Measurements from ENCODE around the gene POLR3B.
"Not testable (repeated sequence)": the region's sequence is repeated elsewhere in the genome, so short reads cannot be mapped to it uniquely, and the experiment has no call there.

Gene POLR3B

GRCh38 chr12:106343214-106343528 lies 14.4 kb upstream of the POLR3B start:
- no peak for DNase-seq

GRCh38 chr12:106344131-106344530 lies 13.4 kb upstream of the POLR3B start:
- DNase-seq, result no peak

- no peak for DNase-seq
Measured at GRCh38 chr12:106345746-106346145, 11.8 kb upstream of the POLR3B start.

GRCh38 chr12:106348411-106348810 lies 9.1 kb upstream of the POLR3B start:
- no peak for DNase-seq

- no peak for DNase-seq
Measured at GRCh38 chr12:106353175-106353574, 4.4 kb upstream of the POLR3B start.

- no peak for DNase-seq
Measured at GRCh38 chr12:106358396-106359241, 1.1 kb downstream of the POLR3B start.

GRCh38 chr12:106359646-106360399 lies 2.3 kb downstream of the POLR3B start:
- no peak for DNase-seq

- no peak for DNase-seq
Measured at GRCh38 chr12:106360400-106360994, 2.9 kb downstream of the POLR3B start.

GRCh38 chr12:106362971-106363370 lies 5.4 kb downstream of the POLR3B start:
- no peak for DNase-seq

GRCh38 chr12:106364261-106364660 lies 6.7 kb downstream of the POLR3B start:
- no peak for DNase-seq

- no peak for DNase-seq
Measured at GRCh38 chr12:106369624-106370346, 12.2 kb downstream of the POLR3B start.

GRCh38 chr12:106378788-106379187 lies 21.2 kb downstream of the POLR3B start:
- DNase-seq, result no peak

- DNase-seq, result no peak
Measured at GRCh38 chr12:106380954-106381353, 23.4 kb downstream of the POLR3B start.

- not testable (repeated sequence) for DNase-seq
Measured at GRCh38 chr12:106381866-106382265, 24.3 kb downstream of the POLR3B start.

GRCh38 chr12:106386813-106387535 lies 29.4 kb downstream of the POLR3B start:
- no peak for DNase-seq

- DNase-seq, result no peak
Measured at GRCh38 chr12:106387848-106388377, 30.4 kb downstream of the POLR3B start.

GRCh38 chr12:106389151-106389550 lies 31.6 kb downstream of the POLR3B start:
- DNase-seq, result no peak

GRCh38 chr12:106392759-106393158 lies 35.2 kb downstream of the POLR3B start:
- DNase-seq, result peak; percentile 56

GRCh38 chr12:106409878-106410277 lies 52.3 kb downstream of the POLR3B start:
- DNase-seq, result no peak

- no peak for DNase-seq
Measured at GRCh38 chr12:106412563-106412962, 55.0 kb downstream of the POLR3B start.

- no peak for DNase-seq
Measured at GRCh38 chr12:106415134-106415533, 57.6 kb downstream of the POLR3B start.

- no peak for DNase-seq
Measured at GRCh38 chr12:106416273-106416672, 58.7 kb downstream of the POLR3B start.
